Heart right ventricle (tissue), 16 donors: ENCODE results near the gene SLC23A2. TPM values are rescaled to one million over a fixed set of nuclear protein-coding genes. Genes with fewer than 3 reads are reported as not detected.

Source experiments
- ATAC-seq, 8 donors: fragments of 200-7000 bp; cut with Tn5 transposase; one replicate each; pipeline ENCODE4 v1.9.1; 2020; ENCODE audit warnings: mild to moderate bottlenecking in 8 of 8, moderate library complexity in 8 of 8, moderate number of reproducible peaks in 1 of 8
- DNase-seq, 2 donors: peaks; one replicate each; pipeline ENCODE4 v3.0.0-alpha.2; 2020
- H3K27ac ChIP-seq, 10 donors: fragments of 200-600 bp; sonication (generic) in 2 of 10; one replicate each; pipeline versions ENCODE4 v1.5.0 to v1.8.0; 2020 to 2022; ENCODE audit warnings: mild to moderate bottlenecking in 3 of 10
- H3K27me3 ChIP-seq, 7 donors: fragments of 200-600 bp; one replicate each; pipeline ENCODE4 v1.8.0; 2021 to 2022; ENCODE audit warnings: mild to moderate bottlenecking in 2 of 7
- H3K36me3 ChIP-seq, 9 donors: fragments of 200-600 bp; sonication (generic) in 1 of 9; one replicate each; pipeline versions ENCODE4 v1.5.0 to v1.8.0; 2020 to 2022; ENCODE audit warnings: mild to moderate bottlenecking in 2 of 9
- H3K4me1 ChIP-seq, 9 donors: fragments of 200-600 bp; sonication (generic) in 1 of 9; one replicate each; pipeline versions ENCODE4 v1.5.0 to v1.8.0; 2020 to 2022; ENCODE audit warnings: mild to moderate bottlenecking in 4 of 9
- H3K4me3 ChIP-seq, 10 donors: fragments of 200-600 bp; sonication (generic) in 2 of 10; one replicate each; pipeline versions ENCODE4 v1.5.0 to v1.8.0; 2020 to 2022; ENCODE audit warnings: mild to moderate bottlenecking in 7 of 10, moderate library complexity in 2 of 10
- H3K9me3 ChIP-seq, 11 donors: fragments of 200-600 bp in 10 of 11; sonication (generic) in 2 of 11; one replicate each; pipeline versions ENCODE4 v1.5.0 to v1.8.0; 2013 to 2022; ENCODE audit warnings: mild to moderate bottlenecking in 2 of 11, control low read depth in 1 of 11, moderate library complexity in 1 of 11
- WGBS, 2 donors: extraction: QIAGEN DNeasy Blood & Tissue Kit; methylation state at CpG; one replicate each; pipeline ENCODE4 v1.1.7; 2013; ENCODE audit warnings: inconsistent platforms in 1 of 2; 5-methylcytosine and 5-hydroxymethylcytosine counted together
- intact Hi-C, 10 donors: fragments of 100-400 bp; cut with DNase I; formaldehyde crosslinking; loops; one replicate each; pipeline versions ENCODE4 v1.11.1 to v1.14.2; 2022
- polyA plus RNA-seq, 2 donors: library from polyadenylated mRNA; stranded (reverse); fragments of 200-250 nt; gene quantifications; one replicate each; pipeline ENCODE4 v1.2.3, GENCODE V29; 2013
- total RNA-seq, 10 donors: library from RNA; stranded (reverse); fragmentation: NEBNext Ultra II Directional in 3 of 10; extraction: Animal tissue kit (Norgen Biotek cat#: 25700) in 3 of 10; gene quantifications; one replicate each; pipeline versions ENCODE4 v1.2.1 to v1.2.4, GENCODE V29; 2021 to 2023
- TF ChIP-seq, protein P1 (sequence below), 9 donors: fragments of 200-600 bp; sonication (generic) in 2 of 9; IDR thresholded peaks; one replicate each; pipeline versions ENCODE4 v1.5.0 to v1.8.0; 2021 to 2022; ENCODE audit warnings: antibody characterized with exemption in 9 of 9, mild to moderate bottlenecking in 5 of 9, moderate library complexity in 1 of 9
- donor health status: Arrhythmogenic right ventricular cardiomyopathy.
- donor health status: ischemic (EF 13 %, LVEDD 7.1; RV severe dilation, severe dysfunction).
- donor health status: healthy with polysubstance abuse.
- donor health status: DM: no; HTN: yes; CAD: no.
- donor health status: DM: no; HTN: no; CAD: no.
- donor health status: ischemic (EF 25% LVEDD 6.9; RV normal size, moderate dysfunction).
- donor health status: ischemic (EF 25% LVEDD 5.7; RV mildly dilated, moderate dysfunction).
- donor health status: healthy.
- donor health status: DM: yes; HTN: yes; CAD: no.
- donor health status: Ischemic cardiomyopathy.
- donor health status: ischemic (EF 35%, LVEDD 5.7; RV mildly dilated, moderate dysfunction).
- donor health status: nonischemic (EF 11% LVEDD 7.7; RV severe dilation, severe dysfunction).
- donor health status: DM: yes; HTN: yes; CAD: no.
- donor health status: PGD.
- donor health status: ischemic (EF 29% LVEDD 5.4; RV normal size, mild dysfunction).
- donor health status: nonischemic (EF 23%, LVEDD 6.1; RV moderate dilation, normal function).

The SLC23A2 gene
- total and polyA plus RNA-seq, 12 donors: 2.0 to 12.3 (median 6.9) TPM

DNA sequence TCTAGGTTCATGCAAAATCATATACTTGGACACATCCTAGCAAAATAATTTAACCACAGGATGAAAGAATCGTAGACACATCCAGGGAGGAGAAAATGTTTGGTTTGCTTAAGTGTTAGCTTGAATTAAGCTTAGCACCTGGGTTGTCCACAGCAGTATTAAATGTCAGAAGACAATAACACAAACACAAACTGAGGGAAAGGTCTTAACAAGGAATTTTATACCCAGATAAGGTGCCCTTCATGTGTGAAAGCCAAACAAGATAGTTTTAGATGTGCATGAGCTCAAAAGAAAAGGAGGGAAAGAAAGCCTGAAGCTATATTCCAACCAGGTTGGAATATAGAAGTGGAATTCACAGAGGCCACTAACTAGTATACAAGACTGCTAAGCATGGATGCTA is 49.1 kb downstream of the SLC23A2 start:
- Histone ChIP-seq H3K4me3 (no peak overlapping the region), H3K36me3 (peaks cover 0 to 10% (median 0%) of the 10 kb centered on the region in 9 donors), H3K27me3 (no peaks in the 10 kb centered on the region), H3K4me1 (peaks cover 0 to 33% (median 8%) of the 10 kb centered on the region in 9 donors), H3K27ac (no peak overlapping the region), H3K9me3 (peaks cover 0 to 7% (median 0%) of the 10 kb centered on the region in 11 donors)
- DNase-seq (no peak), ATAC-seq (no peak)
- intact Hi-C loops: loop anchor here in 6 of 10 donors (5.0 to 10.0 kb wide), 5 partner anchors 90 to 347 kb away; no protein-coding TSS in a partner anchor
- 97 to 100% methylated on average over 1 of the region's 1 CpG for whole genome bisulfite sequencing, 2 donors
- TF ChIP-seq, protein P1, sequence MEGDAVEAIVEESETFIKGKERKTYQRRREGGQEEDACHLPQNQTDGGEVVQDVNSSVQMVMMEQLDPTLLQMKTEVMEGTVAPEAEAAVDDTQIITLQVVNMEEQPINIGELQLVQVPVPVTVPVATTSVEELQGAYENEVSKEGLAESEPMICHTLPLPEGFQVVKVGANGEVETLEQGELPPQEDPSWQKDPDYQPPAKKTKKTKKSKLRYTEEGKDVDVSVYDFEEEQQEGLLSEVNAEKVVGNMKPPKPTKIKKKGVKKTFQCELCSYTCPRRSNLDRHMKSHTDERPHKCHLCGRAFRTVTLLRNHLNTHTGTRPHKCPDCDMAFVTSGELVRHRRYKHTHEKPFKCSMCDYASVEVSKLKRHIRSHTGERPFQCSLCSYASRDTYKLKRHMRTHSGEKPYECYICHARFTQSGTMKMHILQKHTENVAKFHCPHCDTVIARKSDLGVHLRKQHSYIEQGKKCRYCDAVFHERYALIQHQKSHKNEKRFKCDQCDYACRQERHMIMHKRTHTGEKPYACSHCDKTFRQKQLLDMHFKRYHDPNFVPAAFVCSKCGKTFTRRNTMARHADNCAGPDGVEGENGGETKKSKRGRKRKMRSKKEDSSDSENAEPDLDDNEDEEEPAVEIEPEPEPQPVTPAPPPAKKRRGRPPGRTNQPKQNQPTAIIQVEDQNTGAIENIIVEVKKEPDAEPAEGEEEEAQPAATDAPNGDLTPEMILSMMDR (IDR thresholded peaks at IDR 0.05): no peak

DNA sequence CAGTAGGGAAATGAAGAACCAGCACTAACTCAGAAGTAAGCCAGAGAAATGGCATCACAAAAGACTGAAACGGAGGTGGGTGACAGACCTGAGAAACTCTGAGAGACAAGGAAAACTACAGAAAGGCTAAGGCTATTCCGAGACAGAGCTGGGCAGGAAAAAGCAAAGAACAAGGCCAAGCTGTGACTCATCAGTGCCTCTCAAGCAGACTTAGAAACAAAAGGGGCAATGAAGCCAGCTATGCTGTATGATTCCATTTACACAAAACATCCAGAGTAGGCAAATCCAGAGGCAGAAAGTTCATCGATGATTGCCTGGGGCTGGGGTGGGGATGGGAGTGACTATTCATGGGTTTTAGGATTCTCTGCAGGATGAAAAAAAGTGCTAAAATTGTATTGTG is 50.0 kb downstream of the SLC23A2 start:
- TF ChIP-seq, protein P1 (IDR thresholded peaks at IDR 0.05): no peak
- peaks cover 0 to 7% (median 0%) of the 10 kb centered on the region in 11 donors for H3K9me3 ChIP-seq
- intact Hi-C loops: loop anchor here in 6 of 10 donors (5.0 to 10.0 kb wide), 5 partner anchors 89 to 346 kb away; no protein-coding TSS in a partner anchor
- peak in 1 of 2 donors; percentile 38 for DNase-seq
- peak in 7 of 8 donors; percentile 67 to 87 (median 79) for ATAC-seq
- no peak overlapping the region for H3K4me3 ChIP-seq
- H3K27ac ChIP-seq: peak overlapping the region in 6 of 10 donors; percentile 1 to 65 (median 36)
- WGBS, 2 donors: 45 to 56% methylated on average over 3 of the region's 3 CpGs
- H3K4me1 ChIP-seq: peaks cover 0 to 37% (median 8%) of the 10 kb centered on the region in 9 donors
- H3K36me3 ChIP-seq: peaks cover 0 to 10% (median 0%) of the 10 kb centered on the region in 9 donors
- no peaks in the 10 kb centered on the region for H3K27me3 ChIP-seq

DNA sequence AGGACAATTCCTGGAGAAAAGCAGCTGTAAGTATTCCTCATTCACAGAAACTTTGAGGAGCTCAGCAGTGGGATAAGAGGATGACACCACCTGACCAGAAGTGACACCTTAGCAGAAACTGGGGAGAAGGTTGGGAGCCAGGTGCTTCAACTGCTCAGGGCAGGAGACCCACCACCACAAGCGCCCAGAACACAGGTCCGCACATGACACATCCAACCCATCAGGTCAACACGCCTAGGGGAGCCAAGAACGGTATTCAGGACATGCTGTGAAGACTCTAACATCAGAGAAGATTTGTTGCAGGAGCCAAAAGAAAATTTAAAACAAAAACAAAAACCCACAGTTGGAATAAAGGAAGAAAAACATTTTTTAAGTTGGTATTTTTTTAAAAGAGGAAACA is 50.5 kb downstream of the SLC23A2 start:
- TF ChIP-seq, protein P1 (IDR thresholded peaks at IDR 0.05): no peak
- Histone ChIP-seq H3K4me3 (no peak overlapping the region), H3K27ac (peak overlapping the region in 6 of 10 donors; percentile 1 to 65 (median 36)), H3K27me3 (no peaks in the 10 kb centered on the region), H3K36me3 (peaks cover 0 to 10% (median 0%) of the 10 kb centered on the region in 9 donors), H3K4me1 (peaks cover 0 to 37% (median 8%) of the 10 kb centered on the region in 9 donors), H3K9me3 (peaks cover 0 to 7% (median 0%) of the 10 kb centered on the region in 11 donors)
- DNase-seq (no peak), ATAC-seq (no peak)
- intact Hi-C loops: loop anchor here in 6 of 10 donors (5.0 to 10.0 kb wide), 5 partner anchors 89 to 346 kb away; no protein-coding TSS in a partner anchor
- 95 to 97% methylated on average over 4 of the region's 4 CpGs for WGBS, 2 donors

DNA sequence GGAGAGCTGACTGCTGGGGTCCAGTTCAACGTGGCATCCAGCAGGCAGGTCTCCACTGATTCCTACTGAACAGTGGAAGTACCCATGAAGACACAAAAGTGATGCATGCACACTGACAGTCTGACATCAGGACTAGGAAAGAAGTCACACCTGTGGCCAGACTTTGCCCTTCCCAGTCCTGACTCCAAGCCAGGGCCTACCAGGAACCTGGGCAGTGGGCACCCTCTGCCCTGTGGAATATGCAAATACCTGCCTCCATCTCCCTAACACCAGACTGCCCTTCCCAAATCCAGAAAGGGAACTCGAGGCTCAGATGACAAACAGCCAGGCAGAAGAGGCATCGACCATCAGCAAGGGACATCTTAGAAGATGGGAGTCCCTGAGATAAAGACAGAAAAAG is 50.9 kb downstream of the SLC23A2 start:
- Histone ChIP-seq H3K27ac (peak overlapping the region in 4 of 10 donors; percentile 14 to 65 (median 46)), H3K27me3 (no peaks in the 10 kb centered on the region), H3K4me3 (no peak overlapping the region), H3K9me3 (peaks cover 0 to 7% (median 0%) of the 10 kb centered on the region in 11 donors), H3K36me3 (peaks cover 0 to 10% (median 0%) of the 10 kb centered on the region in 9 donors), H3K4me1 (peaks cover 0 to 37% (median 8%) of the 10 kb centered on the region in 9 donors)
- intact Hi-C loops: loop anchor here in 6 of 10 donors (5.0 to 10.0 kb wide), 5 partner anchors 88 to 346 kb away; no protein-coding TSS in a partner anchor
- WGBS, 2 donors: 76 to 82% methylated on average over 3 of the region's 3 CpGs
- ATAC-seq (no peak), DNase-seq (no peak)
- TF ChIP-seq, protein P1 (IDR thresholded peaks at IDR 0.05): no peak
